Caco-2 (cell line): Measurements from ENCODE around the gene DLGAP4. TPM values are rescaled to one million over a fixed set of nuclear protein-coding genes. Genes with fewer than 3 reads are reported as not detected.

Experiments
- BruUV-seq: library from RNA; stranded (reverse); fragments of 400-500 nt; replicated peaks from 2 replicates; lab custom pipeline; 2021; lab: Mats Ljungman, UMichigan
- CTCF ChIA-PET: fragments of 300-600 bp; sonication (Branson Sonifier 250); formaldehyde crosslinking; loops from one replicate; lab custom pipeline; 2022; ENCODE audit warnings: antibody characterized with exemption; lab: Charles Lee
- POLR2A ChIA-PET: fragments of 300-600 bp; sonication (Branson Sonifier 250); formaldehyde crosslinking; loops from one replicate; lab custom pipeline; 2022; ENCODE audit warnings: antibody characterized with exemption; lab: Charles Lee
- DNase-seq, 2 experiments: peaks; one replicate each; pipeline versions ENCODE4 v3.0.0 to v3.0.0-alpha.2; 2020 to 2022
- H3K27me3 ChIP-seq: replicated peaks from 2 replicates; pipeline ENCODE4 v1.6.0; 2011; ENCODE audit warnings: low read length; ENCODE audit not compliant: control insufficient read depth, insufficient read depth
- H3K36me3 ChIP-seq: 2 replicates; pipeline ENCODE4 v1.5.1; 2011; ENCODE audit warnings: low read length; ENCODE audit not compliant: control insufficient read depth, insufficient read depth
- H3K4me1 ChIP-seq: fragments of 250-450 bp; sonication (Bioruptor Pico); 2 replicates; pipeline ENCODE4 v1.5.1; 2020; ENCODE audit warnings: mild to moderate bottlenecking
- H3K4me3 ChIP-seq: 2 replicates; pipeline ENCODE4 v1.5.1; 2011; ENCODE audit warnings: low read depth, mild to moderate bottlenecking, control low read depth, low read length
- H3K9me3 ChIP-seq: fragments of 250-450 bp; sonication (Bioruptor Pico); 2 replicates; pipeline ENCODE4 v1.5.1; 2020; ENCODE audit warnings: mild to moderate bottlenecking, moderate library complexity
- H3K27ac Mint-ChIP-seq: one replicate; pipeline ENCODE4 v1.8.0; 2022; ENCODE audit warnings: mixed read lengths; ENCODE audit not compliant: unreplicated experiment
- H3K27me3 Mint-ChIP-seq: one replicate; pipeline ENCODE4 v1.8.0; 2022; ENCODE audit warnings: mixed read lengths; ENCODE audit not compliant: insufficient read depth, unreplicated experiment
- H3K36me3 Mint-ChIP-seq: one replicate; pipeline ENCODE4 v1.8.0; 2022; ENCODE audit warnings: mild to moderate bottlenecking, mixed read lengths; ENCODE audit not compliant: insufficient read depth, unreplicated experiment
- H3K4me1 Mint-ChIP-seq: one replicate; pipeline ENCODE4 v1.8.0; 2022; ENCODE audit warnings: low read depth, mixed read lengths; ENCODE audit not compliant: unreplicated experiment
- H3K4me3 Mint-ChIP-seq: one replicate; pipeline ENCODE4 v1.8.0; 2022; ENCODE audit warnings: mild to moderate bottlenecking, moderate library complexity, mixed read lengths; ENCODE audit not compliant: unreplicated experiment
- H3K9me3 Mint-ChIP-seq: one replicate; pipeline ENCODE4 v1.8.0; 2022; ENCODE audit warnings: mixed read lengths; ENCODE audit not compliant: unreplicated experiment
- CTCF ChIP-seq, 2 experiments: fragments of 200-600 bp in 1 of 2; IDR thresholded peaks; 1 replicate in 1 of 2; 2 replicates in 1 of 2; pipeline versions ENCODE4 v1.5.1 to v1.8.0; 2011 to 2022; ENCODE audit warnings: antibody characterized with exemption in 1 of 2, control low read depth in 1 of 2, inconsistent platforms in 1 of 2, low read depth in 1 of 2, low read length in 1 of 2, mild to moderate bottlenecking in 1 of 2, moderate library complexity in 1 of 2; ENCODE audit not compliant: insufficient read depth in 1 of 2, severe bottlenecking in 1 of 2, unreplicated experiment in 1 of 2
- intact Hi-C: fragments of 100-400 bp; cut with micrococcal nuclease; formaldehyde crosslinking; loops from one replicate; pipeline ENCODE4 v1.10.0; 2022; ENCODE audit not compliant: unreplicated experiment
- total RNA-seq: library from RNA; stranded (reverse); gene quantifications from 2 replicates; pipeline ENCODE4 v1.2.3, GENCODE V29; 2022

The DLGAP4 gene
- total RNA-seq, 1 experiment from 2014 or later: 122 TPM

GRCh38 chr20:36314734-36315544, 8.8 kb downstream of the DLGAP4 start:
- no TSS peak for BruUV-seq
- TF ChIP-seq CTCF (IDR thresholded peaks at IDR 0.05; ENCODE audit: insufficient read depth in 1 of 2, low read depth in 1 of 2, low read length in 1 of 2, severe bottlenecking in 1 of 2, unreplicated experiment in 1 of 2): no peak
- 0 out of 2 replicates have a peak, but pooled peaks cover 1% of the 10 kb centered on the region for H3K27me3 ChIP-seq
- H3K4me3 Mint-ChIP-seq: no peak overlapping the region
- peak in 1 of 2 experiments; percentile 72 for DNase-seq
- H3K9me3 Mint-ChIP-seq: no peaks in the 10 kb centered on the region
- ChIA-PET CTCF (no interaction called here), POLR2A (no interaction called here)
- no peaks in the 10 kb centered on the region for H3K9me3 ChIP-seq
- no peak overlapping the region for H3K27ac Mint-ChIP-seq
- no peaks in the 10 kb centered on the region for H3K4me1 Mint-ChIP-seq
- no peaks in the 10 kb centered on the region for H3K4me1 ChIP-seq
- H3K4me3 ChIP-seq: no peak overlapping the region
- intact Hi-C loops: no loop called here
- H3K36me3 ChIP-seq: no peaks in the 10 kb centered on the region
- H3K36me3 Mint-ChIP-seq: no peaks in the 10 kb centered on the region
- H3K27me3 Mint-ChIP-seq: peaks cover 12% of the 10 kb centered on the region

DNA sequence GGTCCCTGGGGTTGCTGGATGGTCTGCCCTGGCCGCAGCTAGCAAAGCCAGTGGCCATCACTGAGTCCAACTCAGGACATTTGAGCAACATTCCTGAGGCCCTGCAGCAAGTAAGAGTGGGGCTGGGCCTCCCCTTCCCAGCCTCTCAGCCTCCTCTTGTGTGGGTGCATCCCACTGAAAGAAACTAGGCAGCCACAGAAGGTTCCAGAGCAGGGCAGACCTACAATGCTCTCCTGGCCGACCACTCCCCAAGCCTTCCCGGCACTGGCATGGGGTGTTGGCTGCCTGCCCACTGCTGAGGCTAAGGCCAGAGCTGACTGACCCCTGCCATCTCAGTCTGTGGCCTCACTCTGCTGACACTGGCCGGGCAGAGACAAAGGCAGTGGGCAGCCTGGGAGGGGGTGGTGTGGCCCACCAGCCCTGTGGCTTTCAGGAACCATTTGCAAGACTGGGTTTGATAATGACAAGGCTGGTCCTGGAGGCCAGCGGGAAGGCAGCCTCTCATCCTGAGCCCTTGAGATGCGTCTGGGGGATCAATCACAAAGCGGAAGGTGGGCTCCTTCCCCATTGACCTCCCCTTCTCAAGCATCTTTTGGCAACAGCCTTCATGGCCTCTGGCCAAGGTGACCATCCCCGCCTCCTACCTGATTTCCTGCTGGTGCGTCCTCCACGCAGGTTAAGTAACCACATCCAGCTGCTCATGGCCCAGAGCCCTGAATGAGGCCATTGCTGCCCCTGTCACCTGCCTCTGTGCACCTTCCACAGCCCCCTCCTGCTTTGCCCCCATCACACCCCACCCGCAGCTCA, 9.6 kb downstream of the DLGAP4 start:
- intact Hi-C loops: no loop called here
- H3K4me3 Mint-ChIP-seq: no peak overlapping the region
- peak in 1 of 2 experiments; percentile 46 for DNase-seq
- no peaks in the 10 kb centered on the region for H3K9me3 Mint-ChIP-seq
- POLR2A ChIA-PET: no interaction called here
- no peaks in the 10 kb centered on the region for H3K4me1 Mint-ChIP-seq
- TF ChIP-seq CTCF (IDR thresholded peaks at IDR 0.05; ENCODE audit: insufficient read depth in 1 of 2, low read depth in 1 of 2, low read length in 1 of 2, severe bottlenecking in 1 of 2, unreplicated experiment in 1 of 2): no peak
- no peaks in the 10 kb centered on the region for H3K36me3 Mint-ChIP-seq
- no peak overlapping the region for H3K27ac Mint-ChIP-seq
- BruUV-seq: no TSS peak
- Histone ChIP-seq H3K36me3 (no peaks in the 10 kb centered on the region), H3K4me1 (no peaks in the 10 kb centered on the region), H3K27me3 (0 out of 2 replicates have a peak, but pooled peaks cover under 1% of the 10 kb centered on the region), H3K4me3 (no peak overlapping the region), H3K9me3 (no peaks in the 10 kb centered on the region)
- CTCF ChIA-PET: no interaction called here
- H3K27me3 Mint-ChIP-seq: peaks cover 8% of the 10 kb centered on the region

DNA sequence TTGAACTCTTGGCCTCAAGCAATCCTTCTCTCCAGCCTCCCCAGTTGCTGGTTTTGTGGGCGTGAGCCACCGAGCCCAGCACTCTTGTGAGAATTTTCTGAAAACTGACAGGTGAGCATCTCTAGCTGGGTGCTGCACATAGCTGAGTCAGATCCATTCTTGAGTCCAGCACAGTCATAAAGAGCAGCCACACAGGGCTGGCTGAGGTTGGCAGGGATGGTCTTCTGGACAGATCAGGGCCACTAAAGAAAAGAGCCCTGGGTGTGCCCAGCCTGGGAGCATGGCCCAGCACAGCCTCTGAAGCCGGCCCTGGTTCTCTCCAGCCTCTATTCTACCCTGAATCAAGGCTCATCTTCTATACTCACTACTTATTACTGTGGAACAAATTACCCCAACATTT, 11.5 kb downstream of the DLGAP4 start:
- no peak overlapping the region for H3K4me3 Mint-ChIP-seq
- no TSS peak for BruUV-seq
- Histone ChIP-seq H3K9me3 (no peaks in the 10 kb centered on the region), H3K4me1 (no peaks in the 10 kb centered on the region), H3K36me3 (no peaks in the 10 kb centered on the region), H3K27me3 (no peaks in the 10 kb centered on the region; the same call in 1 of the 2 replicates), H3K4me3 (no peak overlapping the region)
- TF ChIP-seq CTCF (IDR thresholded peaks at IDR 0.05; ENCODE audit: insufficient read depth in 1 of 2, low read depth in 1 of 2, low read length in 1 of 2, severe bottlenecking in 1 of 2, unreplicated experiment in 1 of 2): no peak
- CTCF ChIA-PET: no interaction called here
- H3K36me3 Mint-ChIP-seq: no peaks in the 10 kb centered on the region
- H3K27me3 Mint-ChIP-seq: peaks cover 14% of the 10 kb centered on the region
- no peak overlapping the region for H3K27ac Mint-ChIP-seq
- POLR2A ChIA-PET: no interaction called here
- peak in 1 of 2 experiments; percentile 37 for DNase-seq
- H3K9me3 Mint-ChIP-seq: no peaks in the 10 kb centered on the region
- no peaks in the 10 kb centered on the region for H3K4me1 Mint-ChIP-seq
- intact Hi-C loops: no loop called here
